OCI-LY1 (cell line): Measurements from ENCODE around the gene DPP9.

Source experiments
- EZH2 ChIP-seq: fragments of 200-600 bp; sonication (generic), shearing (Covaris generic); IDR thresholded peaks from 2 replicates; pipeline ENCODE4 v1.8.0; 2017; ENCODE audit warnings: borderline replicate concordance, mixed run types, mild to moderate bottlenecking, antibody characterized with exemption, low read length, moderate library complexity, mixed read lengths
- TF ChIP-seq, protein P1 (sequence below): fragments of 200-600 bp; sonication (generic), shearing (Covaris generic); IDR thresholded peaks from 2 replicates; pipeline ENCODE4 v1.5.1; 2017; ENCODE audit warnings: mild to moderate bottlenecking, antibody characterized with exemption, low read length, moderate library complexity, mixed read lengths

DNA sequence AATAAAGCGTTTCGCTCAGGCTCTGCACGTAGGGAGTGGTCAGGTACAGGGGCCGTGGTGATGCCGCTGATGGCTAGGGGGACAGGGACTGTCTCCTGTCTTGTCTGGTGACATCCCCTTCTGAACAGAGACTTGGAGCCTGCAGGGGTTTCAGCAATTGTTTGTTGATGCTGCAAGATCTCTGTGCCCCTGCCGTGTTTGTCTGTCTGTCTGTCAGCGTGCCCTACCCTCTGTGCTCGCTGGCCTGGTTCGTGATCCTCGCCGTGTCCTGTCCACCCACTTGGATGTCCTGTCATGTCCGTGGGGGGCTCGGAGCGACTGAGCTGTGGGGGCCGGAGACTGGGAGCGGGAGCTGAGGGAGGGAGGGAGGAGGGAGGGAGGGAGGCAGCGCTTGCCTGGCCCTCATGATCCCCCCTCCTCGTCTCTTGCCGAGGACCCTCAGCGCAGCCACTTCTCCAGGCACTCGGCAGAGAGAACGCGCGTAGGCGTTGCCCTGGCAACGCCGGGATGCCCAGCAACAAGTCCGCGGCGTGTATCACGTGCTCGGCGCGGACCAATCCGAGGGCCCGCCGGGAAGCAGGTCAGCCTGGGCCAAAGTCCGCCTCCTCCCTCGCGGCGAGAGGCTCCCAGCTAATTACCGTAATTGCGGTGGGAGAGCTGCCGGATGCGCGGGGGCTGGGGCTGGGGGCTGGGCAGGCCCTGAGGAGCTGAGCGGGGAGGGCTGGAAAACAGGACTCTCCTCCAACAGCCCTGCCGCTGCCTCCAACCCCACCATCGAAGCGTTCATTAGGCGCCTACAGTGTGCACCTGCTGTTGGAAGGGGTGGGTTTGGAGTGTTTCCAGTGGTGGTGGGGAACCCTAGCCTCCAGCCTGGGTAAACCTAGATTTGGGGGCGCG is 36.0 kb upstream of the DPP9 start:
- TF ChIP-seq, protein P1, sequence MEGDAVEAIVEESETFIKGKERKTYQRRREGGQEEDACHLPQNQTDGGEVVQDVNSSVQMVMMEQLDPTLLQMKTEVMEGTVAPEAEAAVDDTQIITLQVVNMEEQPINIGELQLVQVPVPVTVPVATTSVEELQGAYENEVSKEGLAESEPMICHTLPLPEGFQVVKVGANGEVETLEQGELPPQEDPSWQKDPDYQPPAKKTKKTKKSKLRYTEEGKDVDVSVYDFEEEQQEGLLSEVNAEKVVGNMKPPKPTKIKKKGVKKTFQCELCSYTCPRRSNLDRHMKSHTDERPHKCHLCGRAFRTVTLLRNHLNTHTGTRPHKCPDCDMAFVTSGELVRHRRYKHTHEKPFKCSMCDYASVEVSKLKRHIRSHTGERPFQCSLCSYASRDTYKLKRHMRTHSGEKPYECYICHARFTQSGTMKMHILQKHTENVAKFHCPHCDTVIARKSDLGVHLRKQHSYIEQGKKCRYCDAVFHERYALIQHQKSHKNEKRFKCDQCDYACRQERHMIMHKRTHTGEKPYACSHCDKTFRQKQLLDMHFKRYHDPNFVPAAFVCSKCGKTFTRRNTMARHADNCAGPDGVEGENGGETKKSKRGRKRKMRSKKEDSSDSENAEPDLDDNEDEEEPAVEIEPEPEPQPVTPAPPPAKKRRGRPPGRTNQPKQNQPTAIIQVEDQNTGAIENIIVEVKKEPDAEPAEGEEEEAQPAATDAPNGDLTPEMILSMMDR = no peak
- no peak for TF ChIP-seq EZH2
